HG03103 (cell line): ENCODE measurements around the gene KCNJ5.

Experiments
- ATAC-seq: cut with Tn5 transposase; IDR thresholded peaks from one replicate; pipeline ENCODE4 v1.9.1; 2021; ENCODE audit warnings: low read depth; ENCODE audit not compliant: unreplicated experiment

The KCNJ5 gene

GRCh38 chr11:128927683-128928336, 36.7 kb downstream of the KCNJ5 start:
- ATAC-seq = no peak

DNA sequence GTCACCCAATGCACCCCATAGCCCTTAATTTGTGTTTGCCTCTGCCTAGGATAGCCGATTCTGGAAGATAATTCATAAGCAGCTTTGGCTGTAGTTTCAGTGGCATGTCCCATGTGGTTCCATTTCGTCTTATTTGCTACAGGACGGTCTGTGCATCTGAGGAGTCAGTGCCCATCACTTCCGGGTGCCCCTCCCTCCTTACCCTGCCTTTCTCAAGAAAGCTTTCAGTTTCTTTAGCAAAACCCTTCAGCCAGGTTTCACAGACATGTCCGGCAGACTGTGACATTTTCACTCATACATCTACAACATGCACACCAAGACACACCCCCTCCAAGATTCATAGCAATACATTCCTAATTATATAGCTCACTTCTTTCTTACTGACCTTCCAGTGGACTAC, 37.2 kb downstream of the KCNJ5 start:
- ATAC-seq = peak; percentile 98

DNA sequence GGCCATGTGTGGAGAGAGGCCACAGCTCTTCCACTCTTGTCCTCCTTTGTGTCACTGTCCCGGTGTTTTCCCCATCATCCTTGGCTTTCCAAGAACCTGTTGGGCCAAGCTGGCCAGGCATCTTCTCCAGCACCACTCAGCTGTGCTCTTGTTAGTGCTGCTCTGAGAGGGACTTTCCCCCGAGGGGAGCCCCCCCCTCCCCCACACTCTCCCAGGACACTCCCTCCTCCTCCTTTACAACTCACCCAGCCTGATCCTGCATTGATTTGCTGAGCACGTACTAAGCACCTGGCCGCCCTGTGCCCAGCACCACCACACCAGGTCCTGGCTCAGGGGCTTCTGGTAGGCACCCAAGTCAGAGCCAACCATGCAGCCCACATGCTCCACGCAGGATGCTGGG, 38.3 kb downstream of the KCNJ5 start:
- ATAC-seq = no peak

DNA sequence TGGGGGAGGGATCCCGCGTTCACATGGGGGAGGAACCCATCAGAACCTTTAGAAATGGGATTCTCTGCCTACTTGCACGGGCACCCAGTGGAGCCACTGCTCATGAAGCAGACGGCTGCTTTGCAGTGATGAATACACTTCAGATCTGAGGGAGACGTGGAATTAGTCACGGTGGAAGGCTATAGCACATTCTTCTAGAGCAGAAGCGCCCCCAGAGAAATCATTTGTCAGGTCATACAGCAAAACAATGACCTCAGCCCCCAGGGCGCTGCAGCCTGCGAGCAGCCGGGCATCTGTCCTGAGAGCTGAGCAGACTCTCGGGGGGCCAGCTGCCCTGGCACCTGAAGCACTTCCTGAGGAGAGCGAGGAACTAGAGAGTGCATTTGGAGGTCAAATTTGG, 38.8 kb downstream of the KCNJ5 start:
- ATAC-seq = no peak

GRCh38 chr11:128931066-128931465, 39.9 kb downstream of the KCNJ5 start:
- ATAC-seq = no peak

- no peak for ATAC-seq
Observed at GRCh38 chr11:128931668-128932067, 40.5 kb downstream of the KCNJ5 start.

DNA sequence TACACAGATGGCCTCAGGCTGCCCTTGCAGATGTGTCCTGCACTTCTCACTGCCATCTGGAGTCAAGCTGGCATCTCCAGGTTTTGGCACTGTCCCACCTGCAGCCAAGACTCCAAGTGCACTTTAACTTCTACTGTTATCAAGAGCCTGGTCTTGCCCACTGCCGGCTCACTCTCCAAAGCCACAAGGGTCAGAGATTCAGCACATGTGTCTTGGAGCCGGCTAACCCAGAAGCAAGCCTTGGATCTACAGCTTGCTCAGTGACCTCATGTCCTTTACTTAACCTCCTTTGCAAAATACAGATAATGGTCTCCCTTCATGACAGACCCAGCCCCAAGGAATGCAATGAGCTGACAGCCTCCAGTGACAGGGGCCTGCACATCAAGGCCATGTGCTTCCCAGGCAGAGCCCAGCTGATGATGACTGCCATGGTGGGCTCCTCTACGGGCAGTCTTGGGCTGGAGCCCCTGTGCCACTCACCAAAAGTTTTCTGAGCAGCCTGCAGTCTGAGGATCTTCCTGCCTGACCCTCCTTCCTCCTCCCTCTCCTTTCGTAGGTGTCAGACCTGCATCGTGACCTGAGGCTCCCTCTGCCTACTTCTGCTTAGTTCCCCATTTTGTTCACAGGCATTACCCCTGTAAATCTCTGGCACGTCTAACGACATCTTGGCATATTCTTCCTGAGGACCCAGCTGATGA, 42.5 kb downstream of the KCNJ5 start:
- no peak for ATAC-seq

GRCh38 chr11:128934351-128934750, 43.2 kb downstream of the KCNJ5 start:
- ATAC-seq = no peak

DNA sequence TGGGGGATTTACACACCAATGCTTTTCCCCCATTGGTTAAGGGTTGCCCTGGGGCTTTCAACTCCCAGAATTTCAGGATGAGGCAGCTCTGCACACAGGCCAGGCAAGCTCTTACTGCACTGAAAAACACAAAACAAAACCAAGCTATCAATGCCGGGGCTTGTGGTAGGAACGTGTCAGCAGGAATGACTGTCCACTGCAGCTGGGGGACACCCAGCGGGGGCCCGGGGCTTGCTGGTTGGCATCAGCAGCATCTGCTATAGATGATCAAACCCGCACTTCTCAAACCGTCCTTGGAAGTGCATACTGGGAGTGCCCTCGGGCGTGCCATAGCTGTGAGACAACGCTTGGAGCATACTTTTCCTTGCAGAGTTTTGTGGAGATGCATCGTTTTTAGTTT, 43.8 kb downstream of the KCNJ5 start:
- no peak for ATAC-seq

- no peak for ATAC-seq
Observed at GRCh38 chr11:128936606-128937251, 45.6 kb downstream of the KCNJ5 start.

DNA sequence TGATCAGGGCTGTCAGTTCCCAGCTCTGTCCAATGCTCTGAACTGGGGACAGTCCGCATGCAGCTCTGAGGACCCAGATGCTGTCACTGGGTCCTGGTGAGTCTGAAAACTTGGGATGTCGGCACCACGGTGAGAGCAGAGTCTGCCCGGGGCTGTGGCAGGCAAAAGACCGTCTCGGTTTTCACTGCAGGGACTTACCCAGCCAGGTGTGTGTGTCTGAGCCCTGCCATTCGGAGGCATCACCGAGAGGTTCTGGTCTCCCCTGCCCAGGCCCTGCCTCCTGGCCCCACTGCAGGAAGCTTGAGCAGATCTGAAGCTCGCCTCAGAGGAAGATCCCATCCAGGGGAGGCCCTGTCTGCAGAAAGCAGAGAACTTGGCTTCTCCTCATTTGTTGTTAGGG, 46.3 kb downstream of the KCNJ5 start:
- ATAC-seq = no peak

- ATAC-seq = no peak
Observed at GRCh38 chr11:128938156-128938885, 47.2 kb downstream of the KCNJ5 start.

- ATAC-seq = no peak
Observed at GRCh38 chr11:128939591-128939990, 48.4 kb downstream of the KCNJ5 start.

GRCh38 chr11:128940156-128940555, 49.0 kb downstream of the KCNJ5 start:
- no peak for ATAC-seq

- no peak for ATAC-seq
Observed at GRCh38 chr11:128940603-128941002, 49.4 kb downstream of the KCNJ5 start.

DNA sequence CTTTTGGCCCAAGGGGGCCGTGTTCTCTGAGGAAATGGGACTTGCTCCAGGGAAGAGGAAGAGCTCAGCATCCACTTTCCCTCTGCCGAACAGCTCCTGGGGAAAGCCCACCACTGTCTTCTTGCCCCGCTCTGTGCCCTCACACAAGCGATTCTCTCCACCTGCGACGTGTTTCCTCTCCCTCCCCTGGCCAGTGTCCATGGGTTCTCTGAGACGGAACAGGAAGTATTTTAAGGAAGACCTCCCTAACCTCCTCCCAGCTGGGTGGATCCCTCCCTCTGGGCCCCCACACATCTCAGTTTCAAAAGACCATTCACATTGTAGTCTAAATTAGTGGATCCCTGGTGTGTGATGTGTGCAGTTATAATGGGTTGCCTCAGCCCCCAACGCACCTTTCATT, 50.0 kb downstream of the KCNJ5 start:
- ATAC-seq = no peak

DNA sequence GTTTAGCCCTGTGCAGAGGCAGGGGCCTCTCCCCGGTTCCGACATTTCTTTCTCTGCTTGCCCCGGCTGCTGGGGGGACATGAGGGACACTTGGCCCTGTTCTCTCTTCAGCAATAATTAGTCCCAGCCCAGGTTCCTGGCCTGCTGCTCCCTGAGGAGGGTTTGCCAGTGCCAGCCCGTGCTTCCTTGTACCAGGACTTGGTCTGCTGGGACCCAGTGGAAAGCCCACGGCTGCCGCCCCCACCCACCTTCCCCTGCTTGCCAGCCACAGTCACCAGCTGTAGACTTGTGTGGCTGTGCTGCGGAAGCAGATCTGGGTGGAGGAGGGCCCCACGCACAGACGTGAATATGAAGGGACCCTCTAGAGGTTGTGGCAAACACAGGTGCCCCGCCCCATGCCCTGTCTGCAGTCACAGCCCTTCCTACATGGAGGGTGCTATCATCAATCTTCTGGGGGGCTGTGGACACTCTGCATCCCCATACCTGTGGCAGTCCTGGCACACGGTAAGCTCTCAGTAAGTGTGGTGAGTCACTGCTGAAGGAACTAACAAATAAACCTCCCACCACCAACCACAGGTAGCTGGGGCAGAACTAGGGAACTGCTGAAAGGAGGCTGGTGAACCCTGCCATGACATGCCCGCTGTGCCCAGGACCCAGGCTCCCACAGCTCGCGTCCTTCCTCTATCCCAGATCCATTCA, 50.6 kb downstream of the KCNJ5 start:
- no peak for ATAC-seq

GRCh38 chr11:128942272-128942612, 51.1 kb downstream of the KCNJ5 start:
- ATAC-seq = no peak

GRCh38 chr11:128942817-128943427, 51.8 kb downstream of the KCNJ5 start, which contains the start of gene TP53AIP1:
Gene TP53AIP1 (minus strand): TSS chr11:128942871. CDS start chr11:128937818, 5,053 bp downstream.
- ATAC-seq = no peak

DNA sequence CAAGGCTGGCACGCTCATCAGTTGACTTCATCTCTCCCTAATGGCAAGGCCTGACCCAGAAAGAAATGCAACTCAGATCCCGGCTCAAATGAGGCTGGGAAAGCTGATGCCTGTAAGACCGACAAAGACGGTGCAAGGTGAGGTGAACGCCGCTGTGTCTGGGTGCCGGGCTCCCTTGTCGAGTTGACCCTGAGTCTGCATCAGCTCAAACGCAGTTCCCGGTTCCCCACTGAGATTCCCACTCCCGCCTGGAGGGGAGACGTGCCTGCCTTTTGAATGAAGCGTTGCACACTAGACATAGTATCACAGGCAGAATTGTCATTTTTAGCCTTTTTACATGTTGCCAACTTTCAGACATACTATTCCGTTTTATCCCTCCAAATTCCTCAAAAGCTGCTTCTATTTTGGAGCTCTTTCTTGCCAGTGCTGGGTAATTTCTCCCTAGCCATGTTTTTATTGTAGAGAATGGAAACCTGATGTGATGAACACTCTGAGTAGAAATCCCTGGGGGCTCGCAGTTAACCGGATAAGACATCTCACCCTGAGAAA, 52.3 kb downstream of the KCNJ5 start:
- ATAC-seq = no peak
